ENCODE results near the gene CNTRL. TPM values are rescaled to one million over a fixed set of nuclear protein-coding genes. Genes with fewer than 3 reads are reported as not detected.
A peak's percentile ranks its signal among the peaks of the same experiment; 100 is the strongest.

CNTRL gene
- polyA plus RNA-seq, 2 of the 4 experiments (the other 2 are of a cell fraction), result 5.1 to 15.0 TPM

GRCh38 chr9:121055642-121056143, 19.1 kb upstream of the CNTRL start:
- peak; percentile 41 for TF ChIP-seq CTCF (IDR thresholded peaks at IDR 0.05)
- no peak for TF ChIP-seq E2F6 (IDR thresholded peaks at IDR 0.05; ENCODE audit: borderline replicate concordance, low read depth)
- TF ChIP-seq EHF (CRISPR knock-in tag; IDR thresholded peaks at IDR 0.05), result no peak
- no peak for TF ChIP-seq ELK1 (IDR thresholded peaks at IDR 0.05; ENCODE audit: low read depth, low read length)
- no peak for TF ChIP-seq ZFP36 (IDR thresholded peaks at IDR 0.05; ENCODE audit: borderline replicate concordance, partially characterized antibody)
- no peak for TF ChIP-seq TP53 (CRISPR knock-in tag; IDR thresholded peaks at IDR 0.05)
- no peak for TF ChIP-seq BCL3 (IDR thresholded peaks at IDR 0.05)
- TF ChIP-seq SMC3 (IDR thresholded peaks at IDR 0.05), result peak; percentile 36; the same call in 1 of the 3 replicates
- no peak for TF ChIP-seq ESRRA (IDR thresholded peaks at IDR 0.05; ENCODE audit: borderline replicate concordance, low read length)
- TF ChIP-seq RAD21 (conservative IDR thresholded peaks at IDR 0.05 in 1 of 2, IDR thresholded peaks at IDR 0.05 in 1 of 2), result peak; percentile 53 to 77
- FAIRE-seq, result no peak

GRCh38 chr9:121057821-121058220, 16.9 kb upstream of the CNTRL start:
- Histone ChIP-seq H3K4me3 (no peak overlapping the region), H3K4me2 (no peak overlapping the region), H3K4me1 (peaks cover 38% of the 10 kb centered on the region), H3K27ac (no peak overlapping the region), H3K9me3 (no peaks in the 10 kb centered on the region; the same call in 2 of the 3 replicates)
- 77% methylated on average over 5 of the region's 5 CpGs for WGBS (ENCODE audit: missing lambda C conversion rate)
- ChIA-PET POLR2A (no interaction called here), CTCF (interaction anchor here (0.6 to 5.7 kb wide), 4 partner anchors 18 to 97 kb away, joined by 3 to 105 read pairs (median 4); no protein-coding TSS in a partner anchor)
- no peak for TF ChIP-seq HOXB13 (CRISPR knock-in tag; IDR thresholded peaks at IDR 0.05; ENCODE audit: low read depth)
- TF ChIP-seq NR3C1 (IDR thresholded peaks at IDR 0.05), result no peak
- TF ChIP-seq MAZ (IDR thresholded peaks at IDR 0.05; ENCODE audit: borderline replicate concordance, low read depth, low read length), result no peak
- no peak for TF ChIP-seq JUNB (IDR thresholded peaks at IDR 0.05)
- TF ChIP-seq MAFK (IDR thresholded peaks at IDR 0.05; ENCODE audit: partially characterized antibody), result no peak
- no peak for TF ChIP-seq EHF (CRISPR knock-in tag; IDR thresholded peaks at IDR 0.05)
- no peak for TF ChIP-seq NFE2L2 (conservative IDR thresholded peaks at IDR 0.05; ENCODE audit: low read length)
- TF ChIP-seq ELK1 (IDR thresholded peaks at IDR 0.05; ENCODE audit: low read depth, low read length), result no peak
- TF ChIP-seq E2F6 (IDR thresholded peaks at IDR 0.05; ENCODE audit: borderline replicate concordance, low read depth), result no peak
- TF ChIP-seq CHD2 (IDR thresholded peaks at IDR 0.05; ENCODE audit: low read length, partially characterized antibody), result no peak
- no peak for TF ChIP-seq PHF8 (IDR thresholded peaks at IDR 0.05; ENCODE audit: borderline replicate concordance, low read depth)
- TF ChIP-seq FOXS1 (CRISPR knock-in tag; IDR thresholded peaks at IDR 0.05), result no peak
- TF ChIP-seq RCOR1 (IDR thresholded peaks at IDR 0.05; ENCODE audit: low read depth, low read length), result no peak
- no peak for TF ChIP-seq ZC3H11A (IDR thresholded peaks at IDR 0.05)
- ATAC-seq (no peak), FAIRE-seq (no peak), DNase-seq (ENCODE audit: low read depth in 1 of 2, low spot score in 1 of 2) (no peak)

More at GRCh38 chr9:121055642-121056143, 19.1 kb upstream of the CNTRL start:
- Histone ChIP-seq H3K4me2 (no peak overlapping the region), H3K27ac (peak overlapping the region in 1 of 2 experiments; percentile 58; a peak in 3 of 6 replicates), H3K9me3 (no peaks in the 10 kb centered on the region; the same call in 2 of the 3 replicates), H3K4me1 (peaks cover 40% of the 10 kb centered on the region), H3K4me3 (no peak overlapping the region)
- ChIA-PET POLR2A (no interaction called here), CTCF (interaction anchor here (0.6 to 3.1 kb wide), 11 partner anchors 9 to 298 kb away, joined by 3 to 20 read pairs (median 3); no protein-coding TSS in a partner anchor)
- ATAC-seq, result peak; percentile 87 to 95
- DNase-seq (ENCODE audit: low read depth in 1 of 2, low spot score in 1 of 2), result peak; percentile 44 to 74
- 46% methylated on average over 2 of the region's 2 CpGs for WGBS (ENCODE audit: missing lambda C conversion rate)
